GM12873 (cell line): ENCODE results near the gene SLC35F3.

ENCODE experiments used
- CTCF ChIP-seq: IDR thresholded peaks from 2 replicates; pipeline ENCODE4 v1.5.1; 2012; ENCODE audit warnings: low read depth, mild to moderate bottlenecking, moderate library complexity, low read length, control low read depth; ENCODE audit not compliant: insufficient read depth; ENCODE audit errors: missing control alignments

The SLC35F3 gene

GRCh38 chr1:234262754-234263105 lies 358.3 kb downstream of the SLC35F3 start:
- TF ChIP-seq CTCF: no peak

DNA sequence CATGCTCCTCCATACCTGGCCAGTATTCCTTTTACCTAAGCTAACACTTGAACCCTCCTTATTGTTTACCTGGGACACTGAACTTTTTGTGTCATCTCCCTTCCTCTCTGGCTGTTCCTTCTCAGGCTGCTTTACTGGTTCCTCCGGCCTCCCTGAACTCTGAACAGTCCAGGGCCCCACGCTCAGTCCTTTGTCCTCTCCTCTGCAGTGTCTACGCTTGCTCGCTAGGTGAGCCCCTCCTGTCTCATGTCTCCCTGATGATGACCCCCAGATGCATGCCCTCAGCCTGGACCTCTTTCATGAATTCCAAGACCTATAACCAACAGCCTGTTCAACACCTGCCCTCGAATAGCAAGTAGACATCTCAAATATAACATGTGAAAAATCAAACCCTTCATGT lies 360.4 kb downstream of the SLC35F3 start:
- no peak for TF ChIP-seq CTCF

DNA sequence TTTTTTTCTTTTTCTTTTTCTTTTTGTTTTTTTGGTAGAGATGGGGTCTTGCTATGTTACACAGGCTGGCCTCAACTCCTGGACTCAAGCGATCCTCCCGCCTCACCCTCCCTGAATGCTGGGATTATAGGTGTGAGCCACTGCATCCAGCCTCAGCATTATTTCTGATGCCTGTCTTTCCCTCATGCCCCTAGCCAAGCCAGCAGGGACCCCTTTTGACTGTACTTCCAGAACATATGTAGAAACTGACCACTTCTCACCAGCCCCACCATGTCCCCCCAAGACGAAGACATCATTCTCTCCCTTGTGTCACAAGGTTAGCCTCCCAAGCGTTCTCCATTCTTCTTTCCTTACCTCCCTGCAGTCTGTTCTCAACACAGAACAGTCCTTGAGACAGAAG lies 360.8 kb downstream of the SLC35F3 start:
- TF ChIP-seq CTCF: no peak

DNA sequence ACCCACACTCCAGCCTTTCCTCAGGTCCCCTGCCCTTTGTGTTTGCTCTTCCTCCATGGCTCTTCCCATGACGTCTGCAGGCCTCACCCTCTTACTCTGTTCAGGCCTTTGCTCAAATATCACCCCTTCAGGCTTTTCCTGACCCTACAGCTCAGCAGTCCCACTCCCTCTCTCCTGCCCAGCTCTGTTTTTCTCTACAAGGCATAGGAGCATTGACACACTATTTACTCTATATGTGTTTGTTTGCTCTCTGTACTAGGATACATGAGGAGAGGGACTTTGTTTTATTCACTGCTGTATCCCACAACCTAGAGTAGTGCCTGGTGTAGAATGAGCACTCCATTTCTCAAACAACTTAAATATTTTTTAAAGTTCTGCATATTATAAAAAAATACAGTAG lies 361.4 kb downstream of the SLC35F3 start:
- no peak for TF ChIP-seq CTCF

DNA sequence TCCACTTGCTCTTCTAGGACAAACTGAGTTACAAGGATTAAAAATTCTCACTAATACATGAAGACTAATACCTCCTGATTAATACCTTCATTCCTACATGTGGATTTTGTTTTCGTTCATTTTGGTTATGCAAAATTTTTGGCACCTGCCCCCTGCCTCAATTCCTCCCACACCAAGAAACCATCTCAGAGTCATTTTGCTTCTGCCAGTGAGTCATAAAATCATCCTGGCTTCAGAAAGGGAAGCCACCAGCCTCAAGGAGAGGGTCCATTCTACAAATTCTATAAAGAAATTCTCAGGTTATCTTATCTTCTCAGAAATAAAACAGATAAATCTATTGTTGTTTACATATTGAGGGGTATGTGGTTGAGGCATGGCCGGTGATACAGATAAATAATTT lies 365.6 kb downstream of the SLC35F3 start:
- no peak for TF ChIP-seq CTCF

DNA sequence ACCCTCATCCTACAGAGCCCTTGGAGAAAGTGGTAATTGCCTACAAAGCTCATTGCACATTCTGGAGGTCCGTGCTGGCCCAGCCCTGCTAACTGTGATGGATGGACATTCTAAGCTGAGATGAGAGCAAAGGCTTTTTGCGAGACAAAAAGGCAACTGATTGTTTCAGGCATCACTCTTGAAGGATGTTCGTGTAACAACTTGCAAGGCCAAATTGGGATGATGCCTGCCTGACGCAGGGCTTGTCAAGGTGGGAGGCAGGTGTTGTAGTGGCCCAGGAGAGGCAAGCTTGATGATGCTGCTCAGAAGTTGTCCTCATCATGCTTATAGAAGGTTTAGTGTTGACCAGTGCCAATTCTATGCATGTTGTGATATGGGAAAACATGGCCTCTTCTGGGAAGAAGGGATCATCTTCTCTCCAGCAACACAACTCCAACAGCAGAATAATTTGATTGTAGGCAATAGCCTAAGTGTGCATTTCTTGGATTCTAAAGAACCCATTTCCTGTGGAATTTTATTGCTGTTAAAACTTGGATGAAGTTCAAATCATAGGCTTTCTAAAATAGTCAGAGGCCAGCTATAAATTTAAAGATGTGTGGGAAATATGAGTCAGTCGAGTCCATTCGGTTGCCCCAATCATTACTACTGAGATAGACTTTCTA lies 366.2 kb downstream of the SLC35F3 start:
- TF ChIP-seq CTCF: no peak

DNA sequence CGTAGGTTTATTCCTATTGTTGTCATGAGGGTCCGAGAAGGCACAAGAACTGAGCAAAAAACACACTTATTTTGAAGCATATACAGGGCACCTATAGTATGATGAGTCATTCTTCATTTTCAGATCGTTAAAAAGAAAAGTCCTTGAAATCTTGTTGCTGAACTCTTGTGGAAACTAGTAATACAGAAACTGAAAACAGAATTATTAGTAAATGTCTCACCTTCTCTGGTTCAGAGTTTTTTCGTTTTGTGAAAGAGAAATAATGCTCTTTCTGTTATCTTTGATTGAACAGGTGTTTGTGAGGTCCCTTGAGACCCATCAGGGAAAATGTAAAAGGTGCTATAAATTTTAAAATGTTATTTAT lies 366.7 kb downstream of the SLC35F3 start:
- TF ChIP-seq CTCF: no peak
